Left hindlimb (tissue), 1 donor: Measurements from ENCODE around the gene SLC23A2.
"Not testable (repeated sequence)": the region's sequence is repeated elsewhere in the genome, so short reads cannot be mapped to it uniquely, and the experiment has no call there.

ENCODE experiments used
- DNase-seq: peaks from one replicate; pipeline ENCODE4 v3.0.0-alpha.2; 2018

The SLC23A2 gene

DNA sequence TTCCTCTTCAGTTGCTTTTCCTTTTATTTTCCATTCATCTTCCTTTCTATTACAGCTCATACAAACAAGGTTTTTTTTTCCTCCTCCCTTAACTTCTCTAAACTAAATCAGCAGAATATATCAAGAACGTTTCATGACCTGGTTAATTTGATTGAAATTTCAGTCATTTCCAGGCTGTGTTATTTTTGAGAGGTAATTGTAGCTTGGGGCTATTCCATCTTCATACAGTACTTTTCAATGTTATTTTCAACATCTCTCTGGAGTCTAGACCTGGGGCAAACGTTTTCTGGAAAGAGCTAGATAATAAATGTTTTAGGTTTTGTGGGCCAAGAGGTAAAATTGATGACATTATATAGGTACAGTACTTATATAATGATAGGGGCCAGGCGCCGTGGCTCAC lies 4.0 kb upstream of the SLC23A2 start:
- DNase-seq: no peak

DNA sequence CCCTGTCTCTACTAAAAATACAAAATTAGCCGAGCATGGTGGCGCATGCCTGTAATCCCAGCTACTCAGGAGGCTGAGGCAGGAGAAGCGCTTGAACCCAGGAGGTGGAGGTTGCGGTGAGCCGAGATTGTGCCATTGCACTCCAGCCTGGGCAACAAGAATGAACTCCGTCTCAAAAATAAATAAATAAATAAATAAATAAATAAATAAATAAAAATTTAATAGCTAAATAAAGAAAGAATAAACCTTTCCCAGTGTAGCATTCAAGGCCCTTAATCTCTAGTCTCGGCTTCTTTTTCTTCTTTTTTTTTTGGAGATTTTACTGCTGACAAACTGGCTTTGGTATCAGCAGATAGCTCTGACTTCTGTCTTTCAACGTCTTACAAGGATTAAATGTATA lies 3.5 kb upstream of the SLC23A2 start:
- DNase-seq: not testable (repeated sequence)

DNA sequence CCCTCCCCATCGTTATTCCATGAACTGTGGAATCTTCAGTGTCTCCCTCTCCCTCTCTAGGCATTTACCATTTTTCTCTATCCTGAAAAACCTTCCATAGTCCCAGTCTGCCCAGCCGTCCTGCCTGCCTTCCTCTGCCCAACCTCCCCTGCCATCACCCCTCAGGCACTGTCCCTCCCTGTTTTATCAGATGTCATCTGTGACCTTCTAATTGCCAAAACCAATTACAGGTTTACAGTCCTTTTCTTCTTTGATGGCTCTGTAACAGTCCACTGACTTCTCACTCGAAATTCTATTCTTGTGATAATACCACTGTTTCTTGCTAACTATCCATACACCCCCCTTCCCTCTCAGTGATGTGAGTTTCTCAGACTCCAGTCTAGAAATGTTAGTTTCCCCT lies 2.3 kb upstream of the SLC23A2 start:
- DNase-seq: no peak

DNA sequence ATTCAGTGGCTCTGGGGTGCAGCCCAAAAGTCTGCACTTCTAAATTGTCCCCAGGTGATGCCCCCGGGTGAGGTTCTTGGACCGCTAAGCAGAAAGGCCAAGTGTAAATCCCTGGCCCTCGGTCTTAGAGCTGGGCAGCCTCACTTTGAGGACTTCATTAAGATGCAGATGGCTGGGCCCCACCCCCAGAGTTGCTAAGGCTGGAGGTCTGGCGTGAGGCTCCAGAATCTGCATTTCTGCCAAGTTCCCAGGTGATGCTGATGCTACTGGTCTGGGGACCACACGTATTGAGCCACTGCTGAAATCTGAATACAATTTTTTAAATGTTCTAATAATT lies 735 bp upstream of the SLC23A2 start:
- DNase-seq: no peak

DNA sequence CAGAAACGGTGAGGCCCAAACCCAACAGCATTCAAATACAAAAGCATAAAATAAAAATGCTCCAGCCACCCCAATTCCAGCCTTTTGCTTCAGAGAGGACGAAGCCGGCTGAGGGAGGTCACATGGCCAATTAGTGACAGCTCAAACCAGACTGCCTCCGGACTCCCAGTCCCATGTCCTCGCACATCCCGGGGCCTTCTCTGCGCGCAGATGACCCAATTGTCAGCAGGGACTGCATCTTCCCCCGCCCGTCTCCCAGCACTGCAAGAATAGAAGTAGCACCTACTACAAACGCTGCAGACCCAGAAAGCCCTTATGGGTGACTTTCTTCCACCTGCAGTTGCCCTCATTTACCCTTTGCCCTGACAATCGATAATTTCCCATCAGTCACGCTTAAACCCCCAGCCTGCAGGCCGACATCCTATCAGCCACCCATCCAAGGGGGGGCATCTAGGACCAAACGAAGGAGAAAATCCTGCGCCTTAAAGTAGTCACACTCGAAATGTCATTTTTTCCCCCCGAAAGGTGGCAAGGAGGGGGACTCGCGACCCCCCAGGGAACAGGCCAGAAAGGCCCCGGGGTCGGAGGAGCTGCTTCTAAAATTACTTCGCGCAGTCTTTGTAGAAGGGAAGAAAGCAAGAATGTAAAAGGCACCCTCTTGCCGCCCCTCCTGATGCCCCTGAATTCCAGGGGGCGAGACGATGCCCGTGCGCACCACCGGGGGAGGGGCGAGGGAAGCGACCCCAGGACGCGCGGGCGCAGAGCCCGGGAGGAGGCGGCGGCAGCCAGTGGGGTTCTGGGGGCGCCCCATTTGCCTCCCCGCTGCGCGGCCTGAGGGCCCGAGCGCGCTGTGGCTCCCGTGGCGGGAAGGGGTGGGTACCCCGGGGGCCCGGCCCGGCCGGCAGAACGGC lies 792 bp downstream of the SLC23A2 start:
- peak; percentile 49 for DNase-seq

DNA sequence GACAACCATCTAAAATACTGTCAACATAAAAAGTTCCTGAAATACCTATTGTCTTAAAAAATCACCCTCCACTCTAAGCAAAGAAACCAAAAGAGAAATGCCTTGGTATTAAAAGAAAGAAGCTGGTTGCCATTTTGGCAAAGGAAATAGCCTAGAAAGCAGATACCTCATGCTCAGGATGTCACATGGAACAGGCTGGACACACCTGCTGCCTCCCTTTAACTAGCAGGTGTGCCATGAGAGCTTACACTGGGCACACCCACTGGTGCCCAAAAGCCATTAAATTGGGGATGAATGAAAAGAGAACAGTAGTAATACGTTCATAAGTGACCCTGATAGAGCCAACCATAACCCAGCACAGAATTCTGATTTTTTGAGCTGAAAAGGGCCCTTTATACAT lies 1.5 kb downstream of the SLC23A2 start:
- DNase-seq: no peak

DNA sequence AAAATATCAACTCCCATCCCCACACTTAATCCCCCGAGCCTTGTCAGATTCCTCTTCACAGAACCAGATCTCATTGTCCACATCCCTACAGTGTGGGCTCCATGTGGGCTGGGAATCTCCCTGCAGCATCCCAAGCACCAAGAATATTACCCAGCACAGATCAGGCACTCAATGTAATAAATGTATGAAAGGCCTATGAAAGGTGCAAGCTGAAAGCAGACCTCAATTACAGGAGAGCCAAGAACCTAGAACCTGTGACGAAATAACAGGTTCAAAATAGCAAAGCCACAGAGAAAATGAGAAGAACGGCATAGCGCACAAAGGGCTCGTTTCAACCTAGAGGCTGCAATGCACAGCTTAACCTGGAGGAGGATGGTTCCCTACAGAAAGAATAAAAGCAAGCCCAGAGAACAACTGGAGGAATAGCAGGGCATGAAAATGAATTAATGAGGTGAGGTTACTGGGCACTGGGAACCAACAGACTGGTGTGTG lies 3.1 kb downstream of the SLC23A2 start:
- DNase-seq: no peak

DNA sequence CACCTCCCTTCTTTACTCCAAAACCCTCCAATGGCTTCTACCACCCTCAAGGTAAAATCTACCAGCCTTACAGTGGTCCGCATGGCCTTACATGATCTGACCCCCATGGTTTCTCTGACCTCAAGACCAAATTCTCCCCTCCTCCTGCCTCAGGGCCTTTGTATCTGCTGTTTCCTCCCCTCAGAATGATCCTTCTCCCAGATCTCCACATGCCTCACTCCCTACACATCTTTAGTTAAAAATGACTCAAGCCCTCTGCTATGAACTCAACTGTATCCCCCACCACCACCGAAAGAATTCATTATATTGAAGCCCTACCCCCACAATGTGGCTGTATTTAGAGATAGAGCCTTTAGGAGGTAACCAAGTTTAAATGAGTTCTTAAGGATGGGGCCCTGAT lies 4.1 kb downstream of the SLC23A2 start:
- no peak for DNase-seq

DNA sequence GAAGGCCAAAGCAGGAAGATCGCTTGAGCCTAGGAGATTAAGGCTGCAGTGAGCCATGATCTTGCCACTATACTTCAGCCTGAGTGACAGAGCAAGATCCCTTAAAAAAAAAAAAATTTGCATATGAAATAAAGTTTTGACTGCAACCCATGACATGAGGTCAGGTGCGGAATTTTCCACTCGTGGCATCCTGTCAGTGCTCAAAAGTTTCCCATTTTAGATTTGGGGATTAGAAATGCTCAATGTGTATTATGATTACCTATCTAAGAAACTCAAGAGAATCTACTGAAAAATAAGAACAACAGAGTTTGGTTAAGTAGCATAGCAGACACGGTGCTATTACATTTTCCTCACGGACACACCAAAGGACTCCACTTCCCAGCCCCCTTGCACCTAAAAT lies 11.7 kb downstream of the SLC23A2 start:
- no peak for DNase-seq

DNA sequence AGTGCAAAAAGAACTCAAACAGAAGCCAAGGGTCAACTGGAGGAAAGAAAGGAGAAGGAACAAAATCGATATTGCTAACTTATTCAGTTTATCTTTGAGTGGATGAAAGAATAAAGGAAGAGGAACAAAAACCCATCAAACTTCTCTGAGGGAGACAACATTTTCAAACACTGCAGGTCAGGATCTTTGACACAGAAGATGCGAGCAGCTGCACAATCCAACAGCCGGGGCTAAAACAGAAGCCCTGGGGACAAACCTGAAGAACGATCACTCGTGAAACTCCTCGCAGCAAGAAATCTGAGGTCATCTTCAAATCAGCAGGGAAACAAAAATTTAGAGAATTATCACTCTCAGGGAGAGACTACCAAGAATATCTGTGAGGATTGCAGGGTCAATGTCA lies 14.2 kb downstream of the SLC23A2 start:
- no peak for DNase-seq

DNA sequence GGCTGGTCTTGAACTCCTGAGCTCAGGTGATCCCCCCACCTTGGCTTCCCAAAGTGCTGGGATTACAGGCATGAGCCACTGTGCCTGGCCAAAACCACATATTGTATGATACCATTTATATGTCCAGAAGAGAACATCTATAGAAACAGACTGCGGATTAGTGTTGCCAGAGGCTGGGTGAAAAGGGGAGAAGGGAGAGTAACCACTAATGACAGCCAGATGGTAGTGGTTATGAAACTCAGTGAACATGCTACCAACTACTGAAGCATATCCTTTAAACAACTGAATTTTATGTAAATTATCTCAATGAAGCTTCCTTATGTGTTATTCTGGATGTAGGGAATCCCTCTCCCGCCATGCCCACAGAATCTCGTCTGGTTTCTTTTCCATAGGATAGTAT lies 15.7 kb downstream of the SLC23A2 start:
- DNase-seq: no peak

DNA sequence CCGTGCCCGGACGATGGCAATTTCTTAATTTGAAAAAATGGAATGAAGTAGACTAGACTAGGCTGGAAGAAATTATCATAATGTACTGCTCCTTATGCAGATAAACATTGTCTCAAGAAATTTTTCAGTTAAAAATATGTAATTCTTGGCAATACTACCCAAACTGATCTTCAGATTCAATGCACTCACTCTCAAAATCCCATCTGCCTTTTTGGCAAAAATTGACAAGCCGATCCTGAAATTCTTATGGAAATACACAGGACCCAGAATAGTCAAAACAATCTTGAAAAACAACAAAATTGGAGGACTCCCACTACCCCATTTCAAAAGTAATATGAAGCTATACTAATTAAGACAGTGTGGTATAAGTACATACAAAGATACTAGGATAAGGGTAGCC lies 19.0 kb downstream of the SLC23A2 start:
- DNase-seq: no peak

DNA sequence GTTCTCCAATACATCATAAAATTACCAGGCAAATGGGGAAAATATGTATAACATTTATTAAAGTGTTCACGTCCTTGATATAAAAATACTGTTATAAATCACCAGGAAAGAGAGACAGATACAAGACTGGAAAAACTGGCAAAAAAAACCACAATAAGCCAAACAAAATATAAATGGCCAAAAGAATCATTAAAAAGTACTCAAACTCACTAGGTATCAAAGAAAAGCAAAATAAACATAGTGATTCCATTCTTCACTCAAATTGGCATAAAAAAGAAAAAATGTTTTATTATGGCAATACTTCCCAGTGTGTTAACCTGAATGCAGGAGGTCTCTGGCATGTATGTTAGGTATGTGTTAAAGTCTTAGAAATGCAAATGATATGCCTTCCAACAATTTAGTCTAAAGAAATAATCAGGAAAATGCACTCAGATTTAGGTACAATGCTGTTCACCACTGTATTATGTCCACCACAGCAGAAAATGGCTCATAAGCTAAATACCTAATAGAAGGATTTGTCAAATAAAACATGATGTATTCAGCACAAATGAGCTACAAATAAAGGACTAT lies 21.4 kb downstream of the SLC23A2 start:
- no peak for DNase-seq

DNA sequence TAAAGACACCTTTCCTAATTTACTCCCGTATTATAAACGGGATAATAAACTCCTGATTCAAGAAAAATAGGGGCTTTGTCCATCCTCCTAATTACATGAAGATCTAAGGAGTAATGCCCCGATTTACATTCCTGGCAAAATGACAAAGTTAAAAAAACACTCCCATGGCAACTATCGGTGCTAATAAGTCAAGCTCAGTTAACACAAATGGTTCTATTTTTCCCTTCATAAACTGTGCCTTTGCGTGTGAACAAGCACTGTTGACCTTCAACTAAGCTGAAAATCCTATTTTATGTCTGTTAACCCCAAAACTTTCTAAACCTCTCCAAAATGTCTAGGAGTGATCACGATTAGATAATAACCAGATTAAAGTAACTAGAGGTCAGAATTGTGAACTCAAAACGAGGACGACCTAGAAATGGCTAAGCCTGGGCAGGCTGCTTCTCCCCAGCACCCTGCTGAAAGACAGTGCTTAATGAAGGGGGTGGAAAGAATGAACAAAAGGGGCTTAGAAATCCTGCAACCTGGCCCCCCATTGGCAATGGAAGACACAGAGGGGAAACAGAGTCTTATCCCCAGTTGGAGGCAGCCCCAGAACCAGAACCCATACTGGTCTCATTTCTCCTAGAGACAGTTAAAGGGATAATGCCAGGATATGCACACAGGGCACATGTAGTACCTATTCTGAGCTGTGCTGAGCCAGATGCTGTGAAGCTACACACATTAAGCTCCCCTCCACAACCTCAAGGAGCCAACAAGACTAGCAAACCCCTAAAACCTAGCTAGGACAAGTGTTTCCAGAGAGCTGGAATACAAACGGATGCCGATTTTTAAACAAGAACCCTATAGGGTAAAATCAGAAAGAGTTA lies 23.0 kb downstream of the SLC23A2 start:
- DNase-seq: no peak

DNA sequence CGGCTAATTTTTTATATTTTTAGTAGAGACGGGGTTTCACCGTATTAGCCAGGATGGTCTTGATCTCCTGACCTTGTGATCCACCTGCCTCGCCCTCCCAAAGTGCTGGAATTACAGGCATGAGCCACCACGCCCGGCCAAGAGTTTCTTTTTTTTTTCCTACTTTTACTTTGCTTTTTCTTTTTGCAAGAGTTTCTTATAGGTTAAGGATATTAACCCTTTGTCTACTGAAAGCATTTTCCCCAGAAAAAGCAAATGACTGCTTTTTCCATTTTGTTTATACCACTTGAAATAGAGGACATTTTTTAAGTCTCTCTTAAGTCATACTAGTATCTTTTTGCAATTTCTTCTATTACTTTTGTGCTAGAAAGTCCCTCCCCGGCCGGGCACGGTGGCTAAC lies 25.3 kb downstream of the SLC23A2 start:
- not testable (repeated sequence) for DNase-seq

DNA sequence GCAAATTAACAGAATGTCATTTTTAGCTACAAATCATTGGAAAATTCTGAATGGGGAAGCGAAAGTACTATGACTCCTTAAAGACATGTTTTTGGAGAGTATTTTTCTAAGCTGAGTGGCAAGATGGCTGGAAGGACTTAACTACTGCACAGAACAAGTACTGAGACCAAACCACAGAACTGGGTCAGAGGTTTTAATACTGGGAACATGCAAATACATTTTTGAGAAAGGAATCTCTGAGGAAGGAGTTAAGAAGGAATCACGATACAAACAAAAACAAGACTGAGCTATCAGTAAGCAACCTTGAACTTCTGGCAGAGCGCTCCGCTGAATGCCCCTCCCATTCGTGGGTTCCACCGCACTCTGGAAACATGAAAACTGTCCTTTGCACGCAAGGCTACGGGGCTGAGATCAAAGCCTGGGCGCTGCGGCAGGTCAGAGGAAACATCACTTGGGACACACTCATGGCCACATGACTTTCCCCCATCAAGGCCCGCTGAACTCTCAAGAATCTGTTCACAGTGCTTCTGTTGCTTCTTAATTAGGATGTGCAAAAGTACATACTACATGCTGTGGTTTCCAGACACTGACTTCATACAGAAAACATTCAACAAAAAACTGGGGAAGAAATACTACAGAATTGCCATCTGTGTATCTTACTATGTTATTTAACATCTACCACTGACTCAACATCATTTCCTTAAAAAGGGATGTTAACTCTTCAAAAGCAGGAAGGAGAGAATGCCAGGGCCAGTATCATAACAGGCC lies 27.8 kb downstream of the SLC23A2 start:
- DNase-seq: peak; percentile 52

DNA sequence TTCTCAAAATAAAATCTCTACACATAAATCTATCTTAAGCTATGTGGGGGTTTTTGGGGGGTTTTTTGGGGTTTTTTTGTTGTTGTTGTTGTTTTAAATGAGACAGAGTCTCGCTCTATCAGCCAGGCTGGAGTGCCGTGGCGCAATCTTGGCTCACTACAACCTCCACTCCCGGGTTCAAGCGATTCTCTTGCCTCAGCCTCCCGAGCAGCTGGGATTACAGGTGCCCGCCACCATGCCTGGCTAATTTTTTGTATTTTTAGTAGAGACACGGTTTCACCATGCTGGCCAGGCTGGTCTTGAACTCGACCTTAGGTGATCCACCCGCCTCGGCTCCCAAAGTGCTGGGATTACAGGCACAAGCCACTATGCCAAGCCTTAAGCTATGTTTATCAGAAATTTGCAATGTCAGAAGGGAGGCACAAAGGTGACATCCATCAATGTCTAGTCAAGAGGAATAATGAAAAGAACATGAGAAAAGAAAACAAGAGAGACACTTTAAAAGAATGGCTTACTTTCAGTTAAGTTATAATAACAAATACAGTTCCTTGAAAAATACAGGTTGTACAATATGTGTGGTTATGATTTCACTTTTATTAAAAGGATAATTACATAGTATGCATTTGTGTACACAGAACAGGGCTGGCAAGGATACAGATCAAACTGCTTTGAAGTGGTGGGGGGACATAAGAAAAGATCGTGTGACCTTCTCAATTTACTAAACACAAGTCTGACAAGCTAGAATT lies 28.6 kb downstream of the SLC23A2 start:
- no peak for DNase-seq

DNA sequence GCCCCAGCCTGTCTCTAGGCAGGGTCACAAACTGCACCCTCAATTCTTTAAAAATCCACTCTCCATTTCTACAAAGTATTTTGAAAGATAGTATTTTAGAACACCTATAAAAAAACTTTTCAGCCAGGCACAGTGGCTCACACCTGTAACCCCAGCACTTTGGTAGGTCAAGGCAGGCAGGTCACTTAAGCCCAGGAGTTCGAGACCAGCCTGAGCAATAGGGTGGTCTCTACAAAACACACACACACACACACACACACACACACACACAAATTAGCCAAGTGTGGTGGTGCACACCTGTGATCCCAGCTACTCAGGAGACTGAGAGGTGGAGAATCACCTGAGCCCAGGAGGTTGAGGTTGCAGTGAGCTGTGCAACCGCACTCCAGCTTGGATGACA lies 30.2 kb downstream of the SLC23A2 start:
- no peak for DNase-seq

DNA sequence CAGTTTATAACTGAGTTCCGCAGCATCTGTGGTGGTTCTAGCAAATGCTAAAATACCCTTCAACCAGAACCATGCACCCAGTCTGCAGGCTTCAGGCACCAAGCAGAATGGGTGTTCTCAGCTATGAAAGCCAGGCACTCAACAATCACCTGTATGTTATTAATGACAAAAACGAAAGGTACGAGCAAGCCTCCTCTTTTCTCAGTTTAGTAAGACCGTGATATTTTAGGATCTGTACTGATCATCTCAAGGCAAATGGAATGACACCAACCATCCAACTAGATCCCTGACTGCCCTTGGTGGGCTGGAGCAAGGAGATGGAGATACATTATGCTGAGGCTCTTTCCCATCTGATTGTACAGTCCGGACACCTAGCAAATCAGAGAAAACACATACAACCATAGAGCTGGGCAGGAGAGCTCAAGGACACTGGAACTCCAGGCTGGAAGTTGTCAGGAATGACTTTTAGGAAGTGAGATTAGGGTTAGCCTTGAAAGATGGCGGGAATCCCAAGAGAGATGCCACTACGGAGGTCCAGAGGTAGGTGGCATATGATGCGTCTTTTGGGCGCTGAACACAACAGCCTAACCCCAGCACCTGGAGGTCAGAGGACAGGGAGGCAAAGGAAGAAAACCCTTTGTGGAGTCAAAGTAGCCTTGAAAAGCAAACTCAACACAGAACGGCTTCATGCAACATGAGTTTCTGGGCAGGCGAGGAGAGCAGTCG lies 33.4 kb downstream of the SLC23A2 start:
- no peak for DNase-seq

DNA sequence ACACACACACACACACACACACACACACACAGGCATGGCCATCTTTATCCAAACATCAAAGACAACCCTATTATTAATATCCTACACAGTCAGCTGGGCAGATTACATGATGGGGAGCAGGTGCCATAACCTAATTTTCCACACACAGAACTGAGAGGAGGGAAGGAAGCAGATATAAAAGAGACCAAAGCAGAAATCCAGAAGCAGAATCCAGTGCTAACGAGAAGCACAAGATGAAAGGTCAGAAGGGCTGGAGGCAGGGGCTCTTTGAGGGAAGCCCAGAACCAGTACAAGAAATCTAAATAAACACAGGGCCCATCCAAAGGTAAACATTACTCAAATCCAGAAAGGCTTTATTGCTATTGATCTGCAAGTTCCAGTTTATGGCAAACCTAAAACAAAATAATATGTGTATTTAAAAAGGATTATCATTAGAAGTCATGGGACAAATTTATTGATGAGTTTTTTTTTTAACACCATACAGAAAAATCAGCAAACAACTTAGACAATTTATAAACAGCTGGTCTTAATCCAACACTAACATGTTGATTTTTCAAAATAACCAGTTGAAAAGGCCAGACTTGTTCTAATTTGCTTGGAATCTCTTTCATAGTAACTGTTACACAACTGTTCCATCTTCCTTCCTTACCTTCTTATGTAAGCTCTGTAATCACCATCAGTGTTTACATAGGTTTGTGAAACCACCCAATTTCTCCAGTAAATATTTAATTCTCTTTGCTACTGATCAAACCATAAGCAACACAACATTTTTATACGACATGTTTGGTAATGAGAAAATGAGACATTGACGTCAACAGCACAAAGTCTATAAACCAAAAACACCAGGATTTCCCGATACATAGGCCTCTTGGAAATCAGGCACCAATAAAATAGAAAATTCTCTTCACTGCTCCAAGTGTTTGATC lies 34.2 kb downstream of the SLC23A2 start:
- no peak for DNase-seq
